ENCODE results near the gene TAPT1.
A peak's percentile ranks its signal among the peaks of the same experiment; 100 is the strongest.
"Not testable (repeated sequence)": the region's sequence is repeated elsewhere in the genome, so short reads cannot be mapped to it uniquely, and the experiment has no call there.

Gene TAPT1

DNA sequence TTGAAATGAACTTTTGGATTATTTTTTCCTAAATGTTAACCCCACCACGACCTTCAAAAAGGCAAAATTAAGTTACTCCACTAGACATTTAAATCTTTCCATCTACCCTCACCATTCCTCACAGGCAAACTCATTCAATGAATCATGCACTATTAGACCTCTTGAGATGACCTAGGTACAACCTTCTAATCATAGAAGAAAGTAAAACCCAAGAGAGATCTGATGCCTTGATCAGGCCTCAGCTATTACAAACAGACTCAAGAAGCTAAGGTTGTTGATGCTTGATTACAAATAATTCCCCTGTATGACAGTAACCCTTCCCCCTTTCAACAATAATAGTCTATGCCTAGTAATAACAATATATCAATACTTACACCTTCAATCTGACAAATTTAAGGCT is 18.9 kb downstream of the TAPT1 start:
- no peak for DNase-seq

DNA sequence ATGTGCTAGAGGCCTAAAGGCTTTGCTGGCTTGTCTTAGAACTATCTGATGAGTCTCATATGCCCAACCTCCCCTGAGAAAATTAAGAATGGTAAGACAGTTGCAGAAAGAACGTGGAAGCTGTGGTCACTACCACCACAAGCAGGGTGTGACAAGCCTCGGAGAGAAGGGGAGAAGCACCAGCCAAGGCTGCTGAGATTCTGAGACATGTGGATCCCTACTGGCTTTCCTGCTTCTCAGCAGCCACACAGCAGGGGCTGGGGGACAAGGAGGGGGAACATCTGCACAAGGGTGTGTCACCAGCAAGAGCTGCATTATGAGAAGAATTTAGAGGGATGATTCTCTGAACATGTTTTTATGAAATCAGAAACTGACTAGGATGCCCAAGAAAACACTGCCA is 19.4 kb downstream of the TAPT1 start:
- DNase-seq: no peak

- no peak for DNase-seq
Measured at GRCh38 chr4:16206301-16206700, 20.0 kb downstream of the TAPT1 start.

DNA sequence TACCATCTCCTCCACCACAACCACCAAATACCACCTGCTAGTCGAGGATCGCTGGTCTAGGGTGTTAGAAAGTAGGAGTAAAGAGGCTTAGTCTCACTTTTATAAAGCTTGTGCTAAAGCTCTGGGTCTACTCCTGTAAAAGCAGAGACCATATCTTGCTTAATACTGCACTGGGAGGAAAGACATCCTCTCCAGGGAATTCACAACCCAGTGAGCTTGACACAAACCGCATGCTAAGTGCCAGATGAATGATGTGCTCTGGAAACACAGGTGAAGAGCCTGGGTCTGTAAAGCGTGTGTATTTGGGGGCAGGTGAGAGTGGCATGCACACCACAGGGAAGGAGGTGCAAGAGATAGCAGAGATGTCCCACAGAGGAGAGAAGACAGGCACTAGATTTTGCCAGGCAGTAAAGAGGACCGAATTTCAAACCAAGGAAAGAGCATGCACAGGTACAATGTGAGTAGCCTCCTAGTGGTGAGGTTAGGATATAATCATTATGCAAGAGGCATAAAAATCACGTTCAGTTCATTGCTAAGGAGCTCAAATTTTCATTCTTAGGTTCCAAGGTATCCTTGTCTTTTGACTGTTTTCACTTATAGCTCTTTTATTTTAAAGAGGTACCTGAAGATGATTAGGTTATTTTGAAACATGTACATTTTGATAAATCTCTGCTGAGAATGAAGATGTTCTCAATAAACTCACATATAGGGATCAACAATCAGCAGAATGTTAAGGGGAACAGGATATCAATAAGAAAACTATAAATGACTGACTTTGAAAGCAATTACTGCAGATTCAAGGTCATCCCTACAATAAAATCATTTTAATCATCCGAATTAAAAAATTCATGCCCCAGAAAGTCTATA is 20.7 kb downstream of the TAPT1 start:
- DNase-seq: no peak

- DNase-seq: no peak
Measured at GRCh38 chr4:16204505-16204904, 21.8 kb downstream of the TAPT1 start.

GRCh38 chr4:16203083-16203482 is 23.2 kb downstream of the TAPT1 start:
- DNase-seq: no peak

DNA sequence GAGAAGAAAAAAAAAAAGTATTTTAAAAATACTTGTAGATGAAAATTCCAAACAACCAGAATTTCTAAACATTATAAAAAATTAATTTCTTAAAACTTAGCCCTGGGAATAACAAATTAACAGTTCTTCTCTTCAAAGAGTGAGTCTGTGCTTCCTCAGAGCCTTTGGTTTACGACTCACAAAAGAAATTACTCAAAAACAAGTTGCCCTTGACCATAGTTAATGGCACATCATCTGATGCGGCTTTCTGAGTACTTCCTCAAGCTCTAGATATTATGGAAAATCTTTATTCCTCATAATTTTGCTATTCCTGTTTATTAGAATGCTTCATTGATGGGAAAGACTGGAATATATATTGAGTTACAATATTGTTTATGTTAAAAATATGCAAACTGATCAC is 23.7 kb downstream of the TAPT1 start:
- no peak for DNase-seq

GRCh38 chr4:16199093-16199492 is 27.2 kb downstream of the TAPT1 start:
- peak; percentile 19 for DNase-seq

DNA sequence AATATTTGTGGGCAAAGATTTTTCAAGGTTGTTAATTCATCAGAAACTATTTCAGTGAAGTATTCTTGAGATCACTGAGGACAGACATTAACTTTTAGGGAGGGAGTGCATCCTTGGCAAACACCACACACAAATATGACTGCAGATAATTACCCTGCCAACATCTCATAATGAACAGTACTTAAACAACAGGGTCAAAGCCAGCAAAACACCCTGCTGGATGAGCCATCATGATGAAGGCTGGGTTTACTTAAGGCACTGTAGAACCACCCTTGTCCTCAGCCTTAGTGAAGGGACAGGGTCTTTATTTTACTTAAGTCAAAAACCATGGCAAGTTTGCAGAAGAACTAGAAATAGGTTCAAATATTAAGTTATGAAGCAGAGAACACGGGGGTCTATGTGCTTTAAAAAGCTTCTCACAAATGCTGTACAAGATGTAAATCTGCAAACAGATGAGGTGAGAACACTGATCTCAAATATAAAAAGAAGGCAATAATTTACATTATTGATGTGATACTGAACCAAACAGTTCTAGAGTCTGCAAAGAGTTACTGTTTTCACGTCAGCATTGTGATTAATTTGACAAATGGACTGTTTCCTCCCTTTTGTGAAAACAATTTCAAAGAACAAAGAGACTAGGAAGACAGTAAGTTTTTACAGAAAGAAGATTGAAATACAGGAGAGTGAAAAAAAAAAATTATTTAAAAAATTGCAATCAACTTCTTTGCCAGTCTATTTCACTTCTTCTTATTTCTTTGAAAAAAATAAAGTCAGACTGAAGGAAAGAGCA is 28.2 kb downstream of the TAPT1 start:
- no peak for DNase-seq

- DNase-seq: peak; percentile 61
Measured at GRCh38 chr4:16196482-16197393, 29.5 kb downstream of the TAPT1 start.

- DNase-seq: no peak
Measured at GRCh38 chr4:16195209-16195608, 31.1 kb downstream of the TAPT1 start.

DNA sequence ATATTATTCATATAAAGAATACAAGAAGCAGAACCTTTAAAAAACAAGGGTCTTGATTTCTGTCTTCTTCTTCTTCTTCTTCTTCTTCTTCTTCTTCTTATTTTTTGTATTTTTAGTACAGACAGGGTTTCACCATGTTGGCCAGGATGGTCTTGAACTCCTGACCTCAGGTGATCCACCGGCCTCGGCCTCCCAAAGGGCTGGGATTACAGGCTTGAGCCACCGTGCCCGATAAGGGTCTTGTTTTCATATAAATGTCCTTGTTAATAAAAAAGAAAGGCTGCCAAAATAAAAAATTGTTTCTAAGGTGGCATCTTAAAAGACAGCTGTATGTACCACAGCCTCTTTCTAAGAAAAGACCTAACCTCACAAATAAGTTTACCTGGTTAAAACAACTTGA is 31.5 kb downstream of the TAPT1 start:
- not testable (repeated sequence) for DNase-seq

GRCh38 chr4:16194214-16194613 is 32.1 kb downstream of the TAPT1 start:
- no peak for DNase-seq

DNA sequence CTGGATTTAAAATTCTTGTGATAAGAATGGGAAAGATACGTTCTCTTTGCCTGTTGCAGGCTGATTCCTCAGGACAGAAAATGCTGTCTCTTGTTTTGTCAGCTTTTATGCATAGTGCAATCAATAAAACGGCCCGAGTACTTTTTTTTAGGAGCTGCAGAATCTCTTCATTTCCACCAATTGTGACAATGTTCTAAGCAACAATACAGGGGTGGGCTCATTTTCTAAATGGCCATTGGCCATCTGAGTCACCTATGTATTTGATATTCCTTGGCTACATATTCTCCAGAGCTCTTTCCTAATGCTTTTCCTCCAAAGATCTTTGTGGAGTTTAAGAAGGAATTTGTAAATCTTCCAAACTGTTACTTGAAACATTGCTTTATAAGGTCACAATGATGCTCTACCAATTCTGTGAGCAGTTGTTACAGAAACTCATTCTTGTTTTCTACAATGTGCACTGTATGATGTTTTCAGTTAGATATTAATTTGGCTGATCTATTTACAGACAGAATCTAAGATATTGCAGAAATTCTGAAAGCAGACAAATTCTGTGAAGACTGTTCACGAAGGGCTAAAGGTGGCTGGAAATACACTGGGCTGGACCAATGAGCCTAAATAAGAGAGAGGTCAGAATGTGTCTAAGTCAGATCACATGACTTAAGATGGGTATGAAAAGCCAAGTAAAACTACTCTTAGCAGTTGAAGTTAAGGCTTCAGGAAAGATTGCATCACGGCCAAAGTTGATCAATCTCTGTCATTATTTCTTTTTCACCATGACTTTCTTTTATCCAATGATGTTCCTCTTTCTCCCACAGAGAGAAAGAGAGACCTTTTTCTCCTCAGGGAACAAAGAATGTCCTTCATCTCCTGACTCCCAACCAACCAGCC is 33.4 kb downstream of the TAPT1 start:
- no peak for DNase-seq

DNA sequence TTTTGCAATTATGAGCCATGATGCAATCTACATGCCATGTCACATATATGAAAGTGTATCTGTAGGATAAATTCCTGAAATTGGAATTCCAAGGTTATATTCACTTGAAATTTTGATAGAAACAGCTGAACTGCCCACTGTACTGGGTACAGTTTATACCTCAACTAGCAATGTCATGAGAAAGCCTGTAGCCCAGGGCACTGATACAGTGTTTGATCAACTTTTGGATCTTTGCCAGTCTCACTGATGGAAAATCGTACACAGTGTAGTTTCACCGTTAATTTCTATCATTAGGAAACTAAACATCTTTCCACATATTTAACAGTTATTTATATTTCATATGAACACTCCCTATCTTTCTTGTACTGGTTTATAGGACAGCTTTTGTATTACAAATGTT is 34.2 kb downstream of the TAPT1 start:
- DNase-seq: no peak

DNA sequence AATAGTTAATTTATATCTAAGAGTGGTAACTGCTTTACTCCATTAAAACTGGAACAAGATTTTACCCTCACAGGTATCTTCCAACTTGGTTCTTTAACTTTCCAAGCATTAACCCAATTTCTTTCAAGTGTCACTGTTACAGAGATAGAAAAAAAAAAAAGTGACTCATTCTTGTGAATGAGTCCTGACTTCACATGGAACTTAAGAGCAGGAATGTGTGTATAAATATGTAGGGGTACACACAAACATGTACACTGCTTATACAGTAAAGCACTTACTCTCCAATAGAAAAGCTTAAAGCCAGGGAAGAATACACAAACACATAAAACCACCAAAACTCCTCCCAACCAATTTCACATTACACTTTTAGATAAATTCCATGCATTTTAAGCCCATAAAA is 38.8 kb downstream of the TAPT1 start:
- no peak for DNase-seq

DNA sequence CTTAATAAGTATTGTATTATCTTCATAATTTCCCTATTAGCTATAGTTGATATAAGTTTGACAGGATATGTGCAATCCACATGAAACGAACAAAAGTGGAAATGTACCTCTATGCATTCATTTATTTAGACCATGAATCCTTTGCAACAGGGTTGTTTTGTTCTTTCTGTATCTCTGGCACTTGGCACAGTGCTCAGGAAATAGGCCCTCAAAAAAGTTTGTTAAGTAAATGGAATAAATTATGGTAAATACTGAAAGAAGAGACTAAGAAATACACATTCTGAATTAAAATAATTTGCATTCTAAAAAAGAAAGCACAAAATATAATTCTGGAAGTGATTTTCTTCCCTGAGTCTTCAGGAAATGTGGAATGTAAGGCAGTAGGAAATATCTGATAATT is 39.3 kb downstream of the TAPT1 start:
- DNase-seq: no peak

GRCh38 chr4:16183604-16184003 is 42.7 kb downstream of the TAPT1 start:
- DNase-seq: no peak

DNA sequence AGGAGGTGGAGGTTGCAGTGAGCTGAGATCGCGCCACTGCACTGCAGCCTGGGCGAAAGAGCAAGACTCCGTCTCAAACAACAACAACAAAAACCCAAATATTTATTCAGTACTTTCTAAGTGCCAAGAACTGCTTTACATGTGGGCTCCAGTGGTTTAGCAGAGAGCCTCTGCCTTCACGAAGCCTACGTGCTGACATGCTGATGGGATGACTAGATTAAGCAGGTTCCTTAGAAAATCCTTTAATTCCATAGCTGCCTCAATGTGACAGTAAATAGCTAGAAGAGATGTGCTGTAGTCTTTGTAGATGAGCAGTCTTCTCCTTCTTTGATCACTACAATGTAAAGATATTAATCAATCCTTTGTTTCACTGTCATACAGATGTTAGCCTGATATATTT is 49.6 kb downstream of the TAPT1 start:
- no peak for DNase-seq

DNA sequence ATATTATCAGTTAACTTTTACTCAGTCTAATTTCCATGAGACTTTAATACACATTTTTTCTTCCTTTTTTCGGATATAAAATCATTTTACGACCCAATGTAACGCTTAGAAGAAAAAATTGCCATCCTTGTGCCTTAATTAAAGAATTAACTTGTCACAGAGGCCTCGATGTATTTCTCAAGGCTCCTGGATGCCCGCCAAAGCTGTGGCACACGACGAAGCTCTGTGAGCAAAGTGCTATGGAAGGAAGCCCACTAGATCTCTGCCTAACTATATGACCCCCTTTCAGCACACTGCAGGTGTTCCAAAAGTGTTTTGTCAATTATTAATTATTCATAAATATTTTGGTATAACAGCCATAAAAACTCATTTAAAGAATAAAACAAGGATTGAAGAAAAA is 54.4 kb downstream of the TAPT1 start:
- no peak for DNase-seq

- no peak for DNase-seq
Measured at GRCh38 chr4:16169490-16169889, 56.8 kb downstream of the TAPT1 start.
